Measurements from ENCODE around the gene TRABD2B.

TRABD2B gene

DNA sequence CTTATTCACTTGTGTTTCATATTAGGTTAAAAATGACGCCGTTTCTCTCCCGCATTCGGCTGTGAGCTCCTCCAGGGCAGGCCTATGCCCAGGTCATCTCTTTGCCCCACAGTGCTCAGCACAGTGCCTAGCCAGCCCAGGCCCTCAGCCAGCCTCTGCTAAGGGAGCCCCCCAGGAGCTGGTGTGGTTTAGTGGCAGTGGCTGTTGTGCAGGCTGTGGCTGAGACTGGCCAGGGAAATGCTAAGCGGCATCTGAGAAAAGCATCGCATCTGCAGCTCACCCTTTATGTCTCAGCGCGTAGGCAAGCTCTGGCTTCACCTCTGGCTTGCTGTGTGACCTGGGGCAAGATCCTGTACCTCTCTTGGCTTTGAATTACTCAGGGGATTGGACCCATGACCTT lies 275.1 kb downstream of the TRABD2B start:
- Mint-ChIP-seq H3K4me3 (no peak overlapping the region), H3K9me3 (no peaks in the 10 kb centered on the region), H3K36me3 (ENCODE audit: low read depth) (no peaks in the 10 kb centered on the region), H3K27me3 (peaks cover 58% of the 10 kb centered on the region), H3K4me1 (ENCODE audit: low read depth) (peaks cover 10% of the 10 kb centered on the region), H3K27ac (no peak overlapping the region)

- Mint-ChIP-seq H3K27me3 (peaks cover 60% of the 10 kb centered on the region), H3K36me3 (ENCODE audit: low read depth) (no peaks in the 10 kb centered on the region), H3K9me3 (no peaks in the 10 kb centered on the region), H3K4me1 (ENCODE audit: low read depth) (no peaks in the 10 kb centered on the region), H3K4me3 (no peak overlapping the region), H3K27ac (no peak overlapping the region)
These were observed 277.1 kb downstream of the TRABD2B start for GRCh38 chr1:47720111-47720510.

DNA sequence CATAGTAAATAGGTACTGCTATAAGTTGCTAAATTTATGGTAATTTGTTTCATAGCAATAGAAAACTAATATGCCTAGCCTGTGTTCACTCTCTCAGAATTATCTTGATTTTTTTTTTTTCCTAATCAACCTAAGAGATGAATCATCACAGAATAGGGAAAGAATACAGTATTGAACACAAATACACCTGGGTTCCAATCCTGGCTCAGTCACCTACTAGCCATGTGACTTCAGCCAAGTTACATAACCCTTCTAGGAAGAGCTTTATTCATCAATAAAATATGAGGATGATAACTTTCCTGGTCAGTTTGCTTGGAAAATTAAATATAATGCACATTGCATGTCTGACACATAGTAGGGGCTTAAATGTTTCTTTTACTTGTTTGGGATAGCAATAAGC lies 279.8 kb downstream of the TRABD2B start:
- no peak overlapping the region for H3K27ac Mint-ChIP-seq
- peaks cover 74% of the 10 kb centered on the region for H3K27me3 Mint-ChIP-seq
- H3K4me3 Mint-ChIP-seq = no peak overlapping the region
- no peaks in the 10 kb centered on the region for H3K9me3 Mint-ChIP-seq
- H3K4me1 Mint-ChIP-seq (ENCODE audit: low read depth) = no peaks in the 10 kb centered on the region
- H3K36me3 Mint-ChIP-seq (ENCODE audit: low read depth) = no peaks in the 10 kb centered on the region

GRCh38 chr1:47713975-47714767 lies 283.0 kb downstream of the TRABD2B start:
- H3K36me3 Mint-ChIP-seq (ENCODE audit: low read depth) = no peaks in the 10 kb centered on the region
- no peak overlapping the region for H3K27ac Mint-ChIP-seq
- H3K27me3 Mint-ChIP-seq = peaks cover 82% of the 10 kb centered on the region
- H3K4me3 Mint-ChIP-seq = no peak overlapping the region
- H3K9me3 Mint-ChIP-seq = no peaks in the 10 kb centered on the region
- H3K4me1 Mint-ChIP-seq (ENCODE audit: low read depth) = peaks cover 7% of the 10 kb centered on the region

- H3K4me1 Mint-ChIP-seq (ENCODE audit: low read depth) = peaks cover 7% of the 10 kb centered on the region
- no peaks in the 10 kb centered on the region for H3K36me3 Mint-ChIP-seq (ENCODE audit: low read depth)
- no peaks in the 10 kb centered on the region for H3K9me3 Mint-ChIP-seq
- peaks cover 84% of the 10 kb centered on the region for H3K27me3 Mint-ChIP-seq
- H3K4me3 Mint-ChIP-seq = no peak overlapping the region
- H3K27ac Mint-ChIP-seq = no peak overlapping the region
These were observed 283.7 kb downstream of the TRABD2B start for GRCh38 chr1:47713333-47713953.

GRCh38 chr1:47712596-47713299 lies 284.4 kb downstream of the TRABD2B start:
- no peaks in the 10 kb centered on the region for H3K36me3 Mint-ChIP-seq (ENCODE audit: low read depth)
- H3K27me3 Mint-ChIP-seq = peaks cover 89% of the 10 kb centered on the region
- peaks cover 7% of the 10 kb centered on the region for H3K4me1 Mint-ChIP-seq (ENCODE audit: low read depth)
- H3K9me3 Mint-ChIP-seq = no peaks in the 10 kb centered on the region
- H3K27ac Mint-ChIP-seq = no peak overlapping the region
- no peak overlapping the region for H3K4me3 Mint-ChIP-seq

DNA sequence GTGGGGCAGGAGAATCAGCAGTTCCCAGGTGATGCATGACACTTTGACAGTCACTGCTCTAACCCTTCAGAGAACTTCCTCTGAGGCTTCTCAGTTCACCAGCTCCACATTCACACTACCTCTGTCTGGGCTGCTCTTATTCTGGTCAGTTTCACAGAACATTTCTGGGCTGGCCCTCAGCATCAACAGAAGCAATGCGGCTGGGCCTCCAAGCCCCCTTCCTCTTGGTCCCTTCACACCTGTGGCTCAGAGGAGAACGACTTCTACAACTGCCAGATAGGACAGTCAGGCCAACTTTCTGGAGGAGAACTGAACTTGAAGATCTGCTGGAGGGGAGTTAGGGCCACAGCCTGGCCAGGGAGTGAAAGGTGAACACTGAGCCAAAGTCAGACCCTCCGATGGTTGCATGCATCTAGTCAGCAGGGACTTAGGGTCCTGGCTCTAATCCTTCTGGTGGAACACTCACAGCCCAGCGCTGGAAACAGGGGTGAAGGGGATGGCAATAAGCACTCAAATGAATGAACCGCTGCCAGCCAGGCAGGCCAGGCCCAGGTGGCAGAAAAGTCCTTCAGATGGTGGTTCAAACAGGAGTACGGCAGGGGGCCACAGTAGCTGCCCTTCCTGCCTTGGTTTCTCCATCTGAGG lies 285.2 kb downstream of the TRABD2B start:
- no peak overlapping the region for H3K4me3 Mint-ChIP-seq
- no peaks in the 10 kb centered on the region for H3K36me3 Mint-ChIP-seq (ENCODE audit: low read depth)
- H3K4me1 Mint-ChIP-seq (ENCODE audit: low read depth) = peaks cover 7% of the 10 kb centered on the region
- H3K9me3 Mint-ChIP-seq = no peaks in the 10 kb centered on the region
- H3K27ac Mint-ChIP-seq = no peak overlapping the region
- peaks cover 89% of the 10 kb centered on the region for H3K27me3 Mint-ChIP-seq

- Mint-ChIP-seq H3K9me3 (no peaks in the 10 kb centered on the region), H3K4me1 (ENCODE audit: low read depth) (peaks cover 7% of the 10 kb centered on the region), H3K27ac (no peak overlapping the region), H3K27me3 (peaks cover 87% of the 10 kb centered on the region), H3K4me3 (no peak overlapping the region), H3K36me3 (ENCODE audit: low read depth) (no peaks in the 10 kb centered on the region)
These were observed 285.9 kb downstream of the TRABD2B start for GRCh38 chr1:47711184-47711847.
